ENCODE data around the gene USHBP1.

DNA sequence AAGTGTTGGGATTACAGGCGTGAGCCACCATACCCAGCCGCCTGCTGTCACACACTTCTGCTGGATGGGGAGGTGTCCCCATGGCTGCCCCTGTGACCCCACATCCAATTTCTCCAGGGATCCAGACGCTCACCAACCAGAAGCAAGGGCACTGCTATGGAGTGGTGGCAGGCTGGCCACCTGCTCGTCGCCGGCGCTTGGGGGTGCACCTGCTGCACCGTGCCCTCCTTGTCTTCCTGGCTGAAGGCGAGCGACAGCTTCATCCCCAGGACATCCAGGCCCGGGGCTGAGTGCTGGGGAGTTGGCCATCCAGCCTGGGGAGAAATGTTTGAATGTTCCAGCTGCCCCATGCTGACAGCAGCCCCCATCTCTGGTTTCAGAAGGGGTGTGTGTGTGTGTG lies 21.7 kb upstream of the USHBP1 start:
- TF ChIP-seq CTCF (IDR thresholded peaks at IDR 0.05; ENCODE audit: poor library complexity, severe bottlenecking) (no peak), EP300 (conservative IDR thresholded peaks at IDR 0.05; ENCODE audit: poor library complexity, severe bottlenecking) (no peak), RAD21 (conservative IDR thresholded peaks at IDR 0.05) (no peak), EZH2 (IDR thresholded peaks at IDR 0.05; ENCODE audit: borderline replicate concordance, insufficient read depth, low read length, poor library complexity, severe bottlenecking) (no peak)
